Measurements from ENCODE around the gene AKIP1. TPM values are rescaled to one million over a fixed set of nuclear protein-coding genes. Genes with fewer than 3 reads are reported as not detected.
A peak's percentile ranks its signal among the peaks of the same experiment; 100 is the strongest.

Gene AKIP1
- polyA plus RNA-seq, 1 donor from 2014 or later: 81.5 TPM

DNA sequence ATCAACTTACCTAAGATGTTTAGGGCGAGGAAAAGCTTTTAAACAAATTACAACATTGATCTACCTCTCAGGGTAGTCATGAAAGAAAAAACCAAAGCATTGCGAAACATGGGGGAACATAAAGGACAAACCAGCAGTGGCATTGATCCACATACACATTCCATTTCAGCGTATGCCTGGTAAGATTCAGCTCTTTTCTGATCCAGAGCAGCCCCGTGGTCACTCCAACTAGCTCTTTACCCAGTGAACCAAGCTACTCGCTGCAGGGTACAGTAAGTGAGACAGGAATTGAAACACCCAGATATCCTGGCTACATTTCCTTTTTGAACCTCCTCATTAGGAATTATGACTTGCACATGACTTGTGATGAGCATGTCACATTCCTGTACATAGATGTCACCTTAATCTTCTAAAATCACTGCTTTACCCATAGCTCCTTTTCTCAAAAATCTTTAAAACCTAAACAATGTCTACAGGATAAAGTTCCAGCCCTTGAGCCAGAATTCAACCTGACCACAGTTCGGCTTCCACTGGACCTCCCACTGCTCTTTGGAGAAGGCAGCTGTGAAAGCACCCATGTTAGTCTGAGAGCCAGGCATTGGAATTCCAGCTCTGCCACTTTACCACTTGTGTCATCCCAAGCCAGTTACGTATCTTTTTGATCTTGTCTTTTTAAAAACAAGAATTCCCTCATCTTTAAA lies 42.9 kb upstream of the AKIP1 start:
- no peaks in the 10 kb centered on the region for H3K79me2 ChIP-seq (replicated peaks; ENCODE audit: insufficient read depth, low read length)
- H3K36me3 ChIP-seq (ENCODE audit: insufficient read depth, low read length): no peaks in the 10 kb centered on the region
- TF ChIP-seq, protein P1, sequence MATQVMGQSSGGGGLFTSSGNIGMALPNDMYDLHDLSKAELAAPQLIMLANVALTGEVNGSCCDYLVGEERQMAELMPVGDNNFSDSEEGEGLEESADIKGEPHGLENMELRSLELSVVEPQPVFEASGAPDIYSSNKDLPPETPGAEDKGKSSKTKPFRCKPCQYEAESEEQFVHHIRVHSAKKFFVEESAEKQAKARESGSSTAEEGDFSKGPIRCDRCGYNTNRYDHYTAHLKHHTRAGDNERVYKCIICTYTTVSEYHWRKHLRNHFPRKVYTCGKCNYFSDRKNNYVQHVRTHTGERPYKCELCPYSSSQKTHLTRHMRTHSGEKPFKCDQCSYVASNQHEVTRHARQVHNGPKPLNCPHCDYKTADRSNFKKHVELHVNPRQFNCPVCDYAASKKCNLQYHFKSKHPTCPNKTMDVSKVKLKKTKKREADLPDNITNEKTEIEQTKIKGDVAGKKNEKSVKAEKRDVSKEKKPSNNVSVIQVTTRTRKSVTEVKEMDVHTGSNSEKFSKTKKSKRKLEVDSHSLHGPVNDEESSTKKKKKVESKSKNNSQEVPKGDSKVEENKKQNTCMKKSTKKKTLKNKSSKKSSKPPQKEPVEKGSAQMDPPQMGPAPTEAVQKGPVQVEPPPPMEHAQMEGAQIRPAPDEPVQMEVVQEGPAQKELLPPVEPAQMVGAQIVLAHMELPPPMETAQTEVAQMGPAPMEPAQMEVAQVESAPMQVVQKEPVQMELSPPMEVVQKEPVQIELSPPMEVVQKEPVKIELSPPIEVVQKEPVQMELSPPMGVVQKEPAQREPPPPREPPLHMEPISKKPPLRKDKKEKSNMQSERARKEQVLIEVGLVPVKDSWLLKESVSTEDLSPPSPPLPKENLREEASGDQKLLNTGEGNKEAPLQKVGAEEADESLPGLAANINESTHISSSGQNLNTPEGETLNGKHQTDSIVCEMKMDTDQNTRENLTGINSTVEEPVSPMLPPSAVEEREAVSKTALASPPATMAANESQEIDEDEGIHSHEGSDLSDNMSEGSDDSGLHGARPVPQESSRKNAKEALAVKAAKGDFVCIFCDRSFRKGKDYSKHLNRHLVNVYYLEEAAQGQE (IDR thresholded peaks at IDR 0.05; ENCODE audit: borderline replicate concordance): no peak
- TF ChIP-seq SMC3 (conservative IDR thresholded peaks at IDR 0.05; ENCODE audit: poor library complexity): no peak
- no peak for TF ChIP-seq RAD21 (conservative IDR thresholded peaks at IDR 0.05)
- TF ChIP-seq POLR2AphosphoS5 (IDR thresholded peaks at IDR 0.05): no peak
- TF ChIP-seq MXI1 (conservative IDR thresholded peaks at IDR 0.05; ENCODE audit: poor library complexity, severe bottlenecking): no peak
- TF ChIP-seq EP300 (conservative IDR thresholded peaks at IDR 0.05; ENCODE audit: poor library complexity, severe bottlenecking): no peak
- TF ChIP-seq EZH2 (IDR thresholded peaks at IDR 0.05; ENCODE audit: borderline replicate concordance, insufficient read depth, low read length, poor library complexity, severe bottlenecking): no peak
- TF ChIP-seq, protein P2, sequence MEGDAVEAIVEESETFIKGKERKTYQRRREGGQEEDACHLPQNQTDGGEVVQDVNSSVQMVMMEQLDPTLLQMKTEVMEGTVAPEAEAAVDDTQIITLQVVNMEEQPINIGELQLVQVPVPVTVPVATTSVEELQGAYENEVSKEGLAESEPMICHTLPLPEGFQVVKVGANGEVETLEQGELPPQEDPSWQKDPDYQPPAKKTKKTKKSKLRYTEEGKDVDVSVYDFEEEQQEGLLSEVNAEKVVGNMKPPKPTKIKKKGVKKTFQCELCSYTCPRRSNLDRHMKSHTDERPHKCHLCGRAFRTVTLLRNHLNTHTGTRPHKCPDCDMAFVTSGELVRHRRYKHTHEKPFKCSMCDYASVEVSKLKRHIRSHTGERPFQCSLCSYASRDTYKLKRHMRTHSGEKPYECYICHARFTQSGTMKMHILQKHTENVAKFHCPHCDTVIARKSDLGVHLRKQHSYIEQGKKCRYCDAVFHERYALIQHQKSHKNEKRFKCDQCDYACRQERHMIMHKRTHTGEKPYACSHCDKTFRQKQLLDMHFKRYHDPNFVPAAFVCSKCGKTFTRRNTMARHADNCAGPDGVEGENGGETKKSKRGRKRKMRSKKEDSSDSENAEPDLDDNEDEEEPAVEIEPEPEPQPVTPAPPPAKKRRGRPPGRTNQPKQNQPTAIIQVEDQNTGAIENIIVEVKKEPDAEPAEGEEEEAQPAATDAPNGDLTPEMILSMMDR (IDR thresholded peaks at IDR 0.05; ENCODE audit: poor library complexity, severe bottlenecking): no peak
- no peak for TF ChIP-seq TAF1 (IDR thresholded peaks at IDR 0.05; ENCODE audit: low read depth)
- no peak overlapping the region for H3K9ac ChIP-seq (ENCODE audit: low read length)
- H3K27ac ChIP-seq (ENCODE audit: low read length): no peak overlapping the region
- no peaks in the 10 kb centered on the region for H3K9me2 ChIP-seq (ENCODE audit: insufficient read depth, low read length)
- H2AFZ ChIP-seq (ENCODE audit: low read depth, low read length): no peak overlapping the region
- no peaks in the 10 kb centered on the region for H3F3A ChIP-seq (ENCODE audit: insufficient read depth, low read length, poor library complexity, severe bottlenecking)
- H4K20me1 ChIP-seq (ENCODE audit: insufficient read depth): no peaks in the 10 kb centered on the region
- H3K9me3 ChIP-seq (ENCODE audit: low read length): no peaks in the 10 kb centered on the region
- H3K4me3 ChIP-seq (ENCODE audit: low read length): no peak overlapping the region
- H3K27me3 ChIP-seq (ENCODE audit: insufficient read depth, low read depth, low read length): no peaks in the 10 kb centered on the region
- no peak overlapping the region for H3K4me2 ChIP-seq (ENCODE audit: low read length)

DNA sequence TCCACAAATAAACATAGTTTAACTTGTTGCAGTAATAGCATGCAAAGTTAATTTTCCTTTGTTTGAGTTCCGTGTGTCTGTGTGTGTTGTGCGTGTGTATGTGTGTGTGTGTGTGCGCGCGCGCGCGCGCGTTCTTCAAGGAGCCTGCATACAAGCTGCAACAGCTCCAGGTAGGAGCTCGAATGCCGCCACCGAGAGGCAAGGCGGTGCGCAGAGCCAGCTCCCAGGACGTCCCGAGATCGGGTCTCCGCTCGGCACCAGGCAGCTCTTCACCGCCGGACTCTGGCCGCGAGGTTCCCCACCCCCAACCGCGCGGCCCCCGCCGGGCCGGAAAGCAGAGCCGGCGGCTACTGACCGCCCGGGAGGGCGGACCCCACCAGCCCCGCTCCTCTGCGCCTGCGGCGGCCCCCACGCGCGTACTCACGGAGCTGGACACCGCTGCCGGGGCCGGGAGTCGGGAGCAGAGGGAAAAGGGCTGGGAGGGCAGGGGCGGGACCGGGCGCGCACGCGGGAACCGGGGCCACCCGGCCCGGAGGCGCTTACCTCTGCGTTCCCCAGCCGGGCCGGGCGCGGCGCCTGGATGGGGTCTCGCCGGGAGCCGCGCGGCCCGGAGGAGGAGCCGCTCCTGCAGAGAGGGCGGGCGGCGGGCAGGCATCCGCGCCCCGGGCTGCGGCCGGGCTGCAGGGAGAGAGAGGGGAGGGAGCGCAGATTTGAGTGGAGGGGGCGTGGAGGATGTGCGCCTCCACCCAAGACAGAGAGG lies 40.4 kb upstream of the AKIP1 start:
- Histone ChIP-seq H3K4me2 (ENCODE audit: low read length) (peak overlapping the region; percentile 79), H3K4me3 (ENCODE audit: low read length) (peak overlapping the region; percentile 90), H3K9me2 (ENCODE audit: insufficient read depth, low read length) (no peaks in the 10 kb centered on the region), H3K36me3 (ENCODE audit: insufficient read depth, low read length) (no peaks in the 10 kb centered on the region), H3F3A (ENCODE audit: insufficient read depth, low read length, poor library complexity, severe bottlenecking) (no peaks in the 10 kb centered on the region), H3K27me3 (ENCODE audit: insufficient read depth, low read depth, low read length) (no peaks in the 10 kb centered on the region), H3K27ac (ENCODE audit: low read length) (no peak overlapping the region), H2AFZ (ENCODE audit: low read depth, low read length) (peak overlapping the region; percentile 27), H3K79me2 (replicated peaks; ENCODE audit: insufficient read depth, low read length) (no peaks in the 10 kb centered on the region), H3K9me3 (ENCODE audit: low read length) (no peaks in the 10 kb centered on the region), H3K9ac (ENCODE audit: low read length) (peak overlapping the region; percentile 70), H4K20me1 (ENCODE audit: insufficient read depth) (no peaks in the 10 kb centered on the region)
- TF ChIP-seq POLR2AphosphoS5 (IDR thresholded peaks at IDR 0.05): peak; percentile 55
- TF ChIP-seq SMC3 (conservative IDR thresholded peaks at IDR 0.05; ENCODE audit: poor library complexity): peak; percentile 33
- no peak for TF ChIP-seq MXI1 (conservative IDR thresholded peaks at IDR 0.05; ENCODE audit: poor library complexity, severe bottlenecking)
- no peak for TF ChIP-seq TAF1 (IDR thresholded peaks at IDR 0.05; ENCODE audit: low read depth)
- TF ChIP-seq, protein P2 (IDR thresholded peaks at IDR 0.05; ENCODE audit: poor library complexity, severe bottlenecking): peak; percentile 36
- TF ChIP-seq RAD21 (conservative IDR thresholded peaks at IDR 0.05): peak; percentile 40
- no peak for TF ChIP-seq EZH2 (IDR thresholded peaks at IDR 0.05; ENCODE audit: borderline replicate concordance, insufficient read depth, low read length, poor library complexity, severe bottlenecking)

All from neural cell (in vitro differentiated cells).